Pancreas (tissue), 10 donors: ENCODE measurements around the gene WDR72. TPM values are rescaled to one million over a fixed set of nuclear protein-coding genes. Genes with fewer than 3 reads are reported as not detected.
A peak's percentile ranks its signal among the peaks of the same experiment; 100 is the strongest.

Experiments used
- ATAC-seq, 4 donors: fragments of 200-7000 bp; cut with Tn5 transposase; one replicate each; pipeline versions ENCODE4 v1.8.0 to v1.9.1; 2020; ENCODE audit warnings: mild to moderate bottlenecking in 4 of 4, moderate library complexity in 4 of 4
- DNase-seq, 6 donors: peaks; one replicate each; pipeline ENCODE4 v3.0.0-alpha.2; 2020
- FAIRE-seq: peaks from 2 replicates; lab custom pipeline; 2012; peaks lifted over from hg19 to GRCh38; lab: Jason Lieb, UNC
- H3K27ac ChIP-seq, 4 donors: fragments of 200-600 bp; sonication (generic); 1 replicate in 3 of 4; 2 replicates in 1 of 4; pipeline versions ENCODE4 v1.5.0 to v1.8.0; 2020
- H3K27me3 ChIP-seq, 4 donors: fragments of 200-600 bp; one replicate each; pipeline ENCODE4 v1.8.0; 2021
- H3K36me3 ChIP-seq, 3 donors: fragments of 200-600 bp; sonication (generic) in 1 of 3; one replicate each; pipeline versions ENCODE4 v1.5.0 to v1.8.0; 2020 to 2021
- H3K4me1 ChIP-seq, 3 donors: fragments of 200-600 bp; one replicate each; pipeline ENCODE4 v1.8.0; 2021
- H3K4me3 ChIP-seq, 4 donors: fragments of 200-600 bp; sonication (generic) in 2 of 4; one replicate each; pipeline versions ENCODE4 v1.5.0 to v1.8.0; 2020 to 2021
- H3K9me3 ChIP-seq, 4 donors: fragments of 200-600 bp; one replicate each; pipeline ENCODE4 v1.8.0; 2021
- WGBS, 2 donors: extraction: QIAGEN DNeasy Blood & Tissue Kit; methylation state at CpG; one replicate each; pipeline ENCODE4 v1.1.7; 2013; 5-methylcytosine and 5-hydroxymethylcytosine counted together
- intact Hi-C, 3 donors: fragments of 100-400 bp; cut with DNase I; formaldehyde crosslinking; loops; one replicate each; pipeline versions ENCODE4 v1.11.1 to v1.14.2; 2022
- polyA plus RNA-seq, 2 donors: library from polyadenylated mRNA; stranded (reverse); fragments of 200-250 nt; gene quantifications; one replicate each; pipeline ENCODE4 v1.2.3, GENCODE V29; 2013
- total RNA-seq, 6 donors: library from RNA; stranded (reverse); fragmentation: NEBNext Ultra II Directional in 4 of 6; extraction: Animal tissue kit (Norgen Biotek cat#: 25700) in 4 of 6; gene quantifications; one replicate each; pipeline versions ENCODE4 v1.2.1 to v1.2.4, GENCODE V29; 2021 to 2023
- TF ChIP-seq, protein P1 (sequence below), 4 donors: fragments of 200-600 bp; sonication (generic) in 3 of 4; IDR thresholded peaks; one replicate each; pipeline versions ENCODE4 v1.5.0 to v1.8.0; 2021; ENCODE audit warnings: antibody characterized with exemption in 4 of 4
- donor health status: healthy with polysubstance abuse.
- donor health status: DM: no; HTN: no; CAD: no; lungs with moderate emphysema.
- donor health status: DM: no; HTN: no; CAD: no.
- donor health status: control.
- donor health status: control.
- donor health status: Bipolar disorder and iron deficiency.
- donor health status: DM: yes; HTN: yes; CAD: no.
- donor health status: DM: no; HTN: no; CAD: no.
- donor health status: DM: no; HTN: no; CAD: no.
- donor health status: DM: yes; HTN: yes; CAD: no.

WDR72 gene
- total and polyA plus RNA-seq, 8 donors = 1.0 to 5.3 (median 3.7) TPM

DNA sequence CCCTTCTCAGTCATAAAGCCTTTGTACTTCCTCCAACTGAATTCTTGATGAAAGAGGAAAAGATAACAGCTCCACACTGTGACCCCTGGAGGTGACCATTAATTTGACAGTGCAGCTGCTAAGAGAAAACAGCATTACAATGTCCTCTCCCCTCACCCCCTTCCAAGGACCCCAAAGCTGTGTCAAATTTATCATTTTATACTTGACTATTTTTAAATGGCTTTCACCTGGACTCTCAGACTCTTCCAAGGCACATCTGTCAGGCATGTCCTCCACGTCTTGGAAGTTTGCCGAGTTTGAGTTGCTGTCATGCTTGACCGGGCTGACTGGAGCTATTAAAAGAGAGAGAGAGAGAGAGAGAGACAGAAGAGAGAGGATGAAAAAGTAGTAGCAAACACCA lies 236.5 kb downstream of the WDR72 start:
- H3K27me3 ChIP-seq = no peaks in the 10 kb centered on the region
- peak in 1 of 4 donors; percentile 32 for ATAC-seq
- TF ChIP-seq, protein P1, sequence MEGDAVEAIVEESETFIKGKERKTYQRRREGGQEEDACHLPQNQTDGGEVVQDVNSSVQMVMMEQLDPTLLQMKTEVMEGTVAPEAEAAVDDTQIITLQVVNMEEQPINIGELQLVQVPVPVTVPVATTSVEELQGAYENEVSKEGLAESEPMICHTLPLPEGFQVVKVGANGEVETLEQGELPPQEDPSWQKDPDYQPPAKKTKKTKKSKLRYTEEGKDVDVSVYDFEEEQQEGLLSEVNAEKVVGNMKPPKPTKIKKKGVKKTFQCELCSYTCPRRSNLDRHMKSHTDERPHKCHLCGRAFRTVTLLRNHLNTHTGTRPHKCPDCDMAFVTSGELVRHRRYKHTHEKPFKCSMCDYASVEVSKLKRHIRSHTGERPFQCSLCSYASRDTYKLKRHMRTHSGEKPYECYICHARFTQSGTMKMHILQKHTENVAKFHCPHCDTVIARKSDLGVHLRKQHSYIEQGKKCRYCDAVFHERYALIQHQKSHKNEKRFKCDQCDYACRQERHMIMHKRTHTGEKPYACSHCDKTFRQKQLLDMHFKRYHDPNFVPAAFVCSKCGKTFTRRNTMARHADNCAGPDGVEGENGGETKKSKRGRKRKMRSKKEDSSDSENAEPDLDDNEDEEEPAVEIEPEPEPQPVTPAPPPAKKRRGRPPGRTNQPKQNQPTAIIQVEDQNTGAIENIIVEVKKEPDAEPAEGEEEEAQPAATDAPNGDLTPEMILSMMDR (IDR thresholded peaks at IDR 0.05) = no peak
- intact Hi-C loops = no loop called here
- WGBS, 2 donors = 33 to 40% methylated on average over 3 of the region's 3 CpGs
- no peaks in the 10 kb centered on the region for H3K9me3 ChIP-seq
- no peak for FAIRE-seq
- no peak overlapping the region for H3K4me3 ChIP-seq
- no peaks in the 10 kb centered on the region for H3K4me1 ChIP-seq
- H3K27ac ChIP-seq = no peak overlapping the region
- H3K36me3 ChIP-seq = no peaks in the 10 kb centered on the region
- peak in 1 of 6 donors; percentile 15 for DNase-seq

GRCh38 chr15:53520996-53521395 lies 238.5 kb downstream of the WDR72 start:
- Histone ChIP-seq H3K27ac (no peak overlapping the region), H3K4me1 (no peaks in the 10 kb centered on the region), H3K9me3 (no peaks in the 10 kb centered on the region), H3K27me3 (no peaks in the 10 kb centered on the region), H3K4me3 (no peak overlapping the region), H3K36me3 (no peaks in the 10 kb centered on the region)
- ATAC-seq = peak in 3 of 4 donors; percentile 42 to 54 (median 44)
- TF ChIP-seq, protein P1 (IDR thresholded peaks at IDR 0.05) = no peak
- no peak for FAIRE-seq
- intact Hi-C loops = no loop called here
- 8 to 15% methylated on average over 2 of the region's 2 CpGs for WGBS, 2 donors
- no peak for DNase-seq

DNA sequence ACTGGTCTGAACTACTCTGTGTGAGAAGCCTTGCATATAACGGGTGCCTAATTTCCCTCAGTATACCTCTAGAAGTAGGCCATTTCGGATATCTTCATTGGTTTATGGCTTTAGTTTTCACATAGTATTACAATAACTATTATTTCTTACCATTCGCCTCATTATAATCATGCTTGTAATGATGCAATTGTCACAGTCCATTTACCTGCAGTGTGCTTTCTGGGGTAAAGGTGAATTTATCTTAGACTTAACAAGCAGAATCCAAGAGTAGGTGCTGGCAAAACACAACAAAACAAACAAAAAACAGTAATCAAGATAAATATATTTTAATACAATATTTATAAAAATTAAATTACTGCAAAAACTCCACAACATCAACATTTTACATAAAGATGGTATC lies 246.0 kb downstream of the WDR72 start:
- no peak for DNase-seq
- 86 to 88% methylated on average over 3 of the region's 3 CpGs for WGBS, 2 donors
- Histone ChIP-seq H3K27ac (no peak overlapping the region), H3K36me3 (no peaks in the 10 kb centered on the region), H3K4me1 (no peaks in the 10 kb centered on the region), H3K27me3 (no peaks in the 10 kb centered on the region), H3K4me3 (no peak overlapping the region), H3K9me3 (no peaks in the 10 kb centered on the region)
- no peak for ATAC-seq
- TF ChIP-seq, protein P1 (IDR thresholded peaks at IDR 0.05) = no peak
- FAIRE-seq = no peak
- intact Hi-C loops = no loop called here

DNA sequence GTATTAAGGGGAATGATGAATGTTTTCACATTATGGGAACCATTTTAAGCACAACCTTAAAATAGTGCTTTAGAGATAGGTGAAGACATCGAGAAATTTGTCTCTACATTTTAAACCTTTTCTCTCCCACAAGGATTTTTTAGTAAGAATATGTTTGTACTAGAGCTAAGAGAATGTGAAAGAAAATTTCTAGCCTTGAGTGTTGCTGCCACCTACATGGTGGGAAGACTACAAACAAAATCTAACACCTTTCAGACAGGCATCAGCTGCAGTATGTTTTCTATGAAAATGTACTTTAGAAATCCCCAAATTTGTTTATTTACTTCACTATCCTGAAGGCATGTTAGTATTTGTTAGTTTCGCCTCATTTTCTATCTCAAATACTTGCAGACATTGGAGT lies 247.4 kb downstream of the WDR72 start:
- ATAC-seq (peak; percentile 64 to 89 (median 76)), DNase-seq (peak in 1 of 6 donors; percentile 18), FAIRE-seq (no peak)
- 34 to 39% methylated on average over 2 of the region's 2 CpGs for WGBS, 2 donors
- Histone ChIP-seq H3K4me1 (no peaks in the 10 kb centered on the region), H3K27ac (no peak overlapping the region), H3K36me3 (no peaks in the 10 kb centered on the region), H3K9me3 (no peaks in the 10 kb centered on the region), H3K27me3 (no peaks in the 10 kb centered on the region), H3K4me3 (no peak overlapping the region)
- TF ChIP-seq, protein P1 (IDR thresholded peaks at IDR 0.05) = peak in 1 of 4 donors; percentile 25
- intact Hi-C loops = no loop called here

- FAIRE-seq (no peak), DNase-seq (no peak), ATAC-seq (no peak)
- TF ChIP-seq, protein P1 (IDR thresholded peaks at IDR 0.05) = no peak
- Histone ChIP-seq H3K9me3 (no peaks in the 10 kb centered on the region), H3K27me3 (no peaks in the 10 kb centered on the region), H3K36me3 (no peaks in the 10 kb centered on the region), H3K27ac (no peak overlapping the region), H3K4me1 (no peaks in the 10 kb centered on the region), H3K4me3 (no peak overlapping the region)
- intact Hi-C loops = no loop called here
Measured at GRCh38 chr15:53511175-53511574, 248.3 kb downstream of the WDR72 start.
